ENCODE results near the gene SRPRB.

Gene SRPRB

DNA sequence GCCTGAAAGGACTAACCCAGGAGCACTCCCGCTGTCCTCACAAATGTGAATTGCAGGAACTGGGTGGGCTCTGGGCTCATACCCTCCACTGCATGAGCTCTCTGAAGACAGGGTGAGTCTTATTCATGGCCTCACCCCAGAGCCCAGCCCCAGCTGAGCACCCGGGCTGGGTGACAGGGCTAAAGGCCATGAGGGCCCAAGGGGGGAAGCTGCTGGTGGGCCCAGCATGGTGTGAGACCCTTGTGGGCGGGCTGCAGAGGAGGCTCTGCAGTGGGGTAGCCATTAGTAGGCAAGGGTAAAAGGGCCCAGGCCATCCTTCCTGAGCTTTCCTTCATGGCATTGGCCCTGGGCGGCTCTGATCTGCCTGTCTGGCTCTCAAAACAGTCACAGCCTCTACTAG, 30.3 kb downstream of the SRPRB start:
- H3K27ac ChIP-seq = no peak overlapping the region
- no peak for DNase-seq (ENCODE audit: low spot score)
- CTCF ChIA-PET = interaction anchor here (0.6 kb wide), 1 partner anchor 36 kb away, joined by 3 read pairs; no protein-coding TSS in a partner anchor
- POLR2A ChIA-PET (ENCODE audit: low non-redundant PET) = no interaction called here
- TF ChIP-seq, protein P1, sequence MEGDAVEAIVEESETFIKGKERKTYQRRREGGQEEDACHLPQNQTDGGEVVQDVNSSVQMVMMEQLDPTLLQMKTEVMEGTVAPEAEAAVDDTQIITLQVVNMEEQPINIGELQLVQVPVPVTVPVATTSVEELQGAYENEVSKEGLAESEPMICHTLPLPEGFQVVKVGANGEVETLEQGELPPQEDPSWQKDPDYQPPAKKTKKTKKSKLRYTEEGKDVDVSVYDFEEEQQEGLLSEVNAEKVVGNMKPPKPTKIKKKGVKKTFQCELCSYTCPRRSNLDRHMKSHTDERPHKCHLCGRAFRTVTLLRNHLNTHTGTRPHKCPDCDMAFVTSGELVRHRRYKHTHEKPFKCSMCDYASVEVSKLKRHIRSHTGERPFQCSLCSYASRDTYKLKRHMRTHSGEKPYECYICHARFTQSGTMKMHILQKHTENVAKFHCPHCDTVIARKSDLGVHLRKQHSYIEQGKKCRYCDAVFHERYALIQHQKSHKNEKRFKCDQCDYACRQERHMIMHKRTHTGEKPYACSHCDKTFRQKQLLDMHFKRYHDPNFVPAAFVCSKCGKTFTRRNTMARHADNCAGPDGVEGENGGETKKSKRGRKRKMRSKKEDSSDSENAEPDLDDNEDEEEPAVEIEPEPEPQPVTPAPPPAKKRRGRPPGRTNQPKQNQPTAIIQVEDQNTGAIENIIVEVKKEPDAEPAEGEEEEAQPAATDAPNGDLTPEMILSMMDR (conservative IDR thresholded peaks at IDR 0.05; ENCODE audit: low read depth) = no peak

DNA sequence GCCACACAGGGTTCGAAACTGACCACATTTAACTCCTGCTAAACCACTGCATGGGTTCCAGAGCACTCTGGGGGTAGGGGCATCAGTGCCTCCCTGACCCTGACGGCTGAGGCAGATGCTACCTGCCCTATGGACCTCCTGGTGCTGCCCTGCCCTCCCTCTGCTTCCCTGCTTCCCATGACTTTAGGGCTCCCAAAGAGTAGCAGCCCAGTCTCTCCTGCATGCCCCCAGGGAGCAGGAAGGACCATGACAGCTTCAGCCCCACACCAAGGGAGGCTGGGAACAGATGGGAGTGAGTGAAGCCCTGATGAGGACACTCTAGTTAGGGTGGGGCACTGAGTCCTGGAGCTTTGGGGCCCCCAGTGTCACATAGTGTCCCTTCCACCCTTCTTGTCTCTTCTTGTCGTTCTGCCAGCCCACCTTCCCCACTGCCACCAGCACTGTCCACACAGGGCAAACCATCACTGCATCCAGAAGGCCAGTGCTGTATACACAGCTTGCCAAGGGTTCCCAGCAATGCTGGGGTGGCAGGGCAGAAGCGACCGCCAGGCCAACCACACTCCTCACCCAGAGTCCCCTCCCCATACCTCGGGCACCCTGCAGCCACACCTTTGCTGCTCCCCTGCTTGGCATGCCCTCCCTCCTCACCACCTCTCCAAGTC, 31.0 kb downstream of the SRPRB start:
- CTCF ChIA-PET = interaction anchor here (0.6 kb wide), 1 partner anchor 36 kb away, joined by 3 read pairs; no protein-coding TSS in a partner anchor
- POLR2A ChIA-PET (ENCODE audit: low non-redundant PET) = no interaction called here
- no peak for DNase-seq (ENCODE audit: low spot score)
- TF ChIP-seq, protein P1 (conservative IDR thresholded peaks at IDR 0.05; ENCODE audit: low read depth) = no peak
- no peak overlapping the region for H3K27ac ChIP-seq

DNA sequence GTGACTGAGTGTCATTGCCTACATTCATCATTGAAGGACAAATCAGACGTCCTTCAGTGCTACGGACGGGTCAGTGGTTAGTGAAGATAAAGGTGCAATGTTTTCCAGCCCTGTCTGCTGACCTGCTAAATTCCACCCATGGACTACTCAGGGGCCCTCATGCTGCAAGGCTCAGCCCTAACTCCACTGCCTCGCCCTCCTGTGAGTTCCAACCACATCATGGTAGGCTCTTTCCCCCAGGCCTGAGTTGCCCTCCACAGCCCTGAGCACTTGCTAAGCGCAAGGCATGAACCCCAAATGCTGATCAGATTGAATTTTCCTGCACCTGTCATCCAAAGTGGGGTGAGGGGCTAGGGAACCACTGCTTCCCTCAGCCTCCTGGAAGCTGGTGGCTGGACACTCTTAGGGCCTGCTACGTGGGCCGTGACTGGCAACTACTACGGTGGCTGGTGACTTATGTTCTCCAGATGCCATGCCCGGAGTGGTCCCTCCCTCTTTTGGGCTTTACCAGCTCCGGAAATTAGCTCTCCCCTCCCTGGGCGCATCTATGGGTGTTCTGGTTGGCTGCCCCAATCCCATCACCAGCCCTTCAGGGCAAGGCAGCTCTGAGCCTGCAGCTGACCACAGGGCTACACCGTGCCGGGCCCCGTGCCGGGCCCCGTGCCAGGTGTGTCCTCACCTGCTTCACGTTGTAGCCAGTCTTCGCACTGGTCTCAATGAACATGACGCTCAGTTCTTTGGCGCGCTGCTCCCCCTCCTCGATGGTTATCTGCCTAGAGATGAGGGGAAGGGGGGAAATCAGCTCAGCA, 32.1 kb downstream of the SRPRB start:
- no peak overlapping the region for H3K27ac ChIP-seq
- no peak for DNase-seq (ENCODE audit: low spot score)
- ChIA-PET POLR2A (ENCODE audit: low non-redundant PET) (no interaction called here), CTCF (no interaction called here)
- TF ChIP-seq, protein P1 (conservative IDR thresholded peaks at IDR 0.05; ENCODE audit: low read depth) = no peak

DNA sequence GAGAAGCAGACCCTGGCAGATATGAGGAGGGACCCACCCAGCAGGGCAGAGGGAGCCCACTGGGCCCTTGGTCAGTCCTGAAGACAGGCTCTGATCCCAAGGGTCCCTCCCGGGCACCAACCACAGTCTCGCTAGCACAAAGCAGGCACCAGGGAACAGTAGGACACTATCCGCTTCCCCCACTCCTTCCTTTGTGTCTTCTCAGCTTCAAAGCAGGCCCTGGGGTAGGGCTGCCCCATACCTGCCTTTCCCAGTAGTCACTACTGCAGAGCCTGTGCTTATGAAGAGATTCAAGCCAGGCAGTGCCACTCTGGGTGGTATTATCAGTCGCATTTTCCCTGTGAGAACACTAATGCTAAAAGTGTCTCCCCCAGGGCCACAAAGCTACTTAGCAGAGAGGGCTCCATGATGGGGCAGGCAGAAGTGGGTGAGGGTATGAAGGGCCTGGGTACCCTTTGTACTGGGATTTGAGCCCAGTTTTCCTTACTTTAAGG, 32.7 kb downstream of the SRPRB start:
- CTCF ChIA-PET = no interaction called here
- TF ChIP-seq, protein P1 (conservative IDR thresholded peaks at IDR 0.05; ENCODE audit: low read depth) = no peak
- POLR2A ChIA-PET (ENCODE audit: low non-redundant PET) = no interaction called here
- no peak overlapping the region for H3K27ac ChIP-seq
- DNase-seq (ENCODE audit: low spot score) = no peak

DNA sequence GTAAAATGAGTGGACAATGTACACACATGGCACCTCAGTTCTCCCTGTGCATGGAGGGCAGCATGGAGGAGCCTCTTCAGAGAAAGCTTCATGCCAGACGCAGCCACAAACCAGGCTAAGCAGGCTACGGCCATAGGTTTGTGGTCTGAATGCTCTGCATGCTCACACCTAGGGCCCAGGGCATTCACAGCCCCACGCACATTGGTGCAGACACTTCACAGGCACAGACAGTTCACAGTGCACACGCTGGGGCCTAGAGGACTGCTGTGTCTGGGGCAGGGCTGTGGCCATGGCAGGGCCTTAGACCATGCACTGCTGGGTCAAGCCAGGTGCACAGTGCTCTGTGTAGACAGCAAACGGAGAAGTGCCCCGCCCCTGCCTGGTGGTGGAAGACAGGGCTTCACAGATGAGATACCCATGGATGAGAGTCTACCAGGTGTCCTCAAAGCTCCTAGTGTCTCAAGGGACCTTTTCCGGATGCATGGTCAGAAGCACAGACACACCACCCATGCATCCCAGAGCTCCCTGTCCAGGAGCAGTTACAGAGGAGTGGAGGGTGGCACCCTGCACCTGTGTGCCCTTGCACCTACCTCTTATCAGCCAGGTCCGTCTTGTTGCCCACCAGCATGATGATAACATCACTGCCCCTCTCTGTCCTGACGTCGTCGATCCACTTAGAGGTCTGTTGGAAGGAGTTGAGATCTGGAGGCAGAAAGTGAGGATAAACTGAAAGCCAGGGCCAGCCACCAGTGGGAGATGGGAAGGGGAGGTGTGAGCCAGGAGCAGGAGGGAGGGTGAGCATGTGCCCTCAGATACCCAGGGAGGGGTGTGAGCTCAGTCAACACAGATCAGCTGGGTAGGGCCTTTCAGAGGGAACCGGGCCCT, 33.5 kb downstream of the SRPRB start:
- DNase-seq (ENCODE audit: low spot score) = no peak
- no peak overlapping the region for H3K27ac ChIP-seq
- CTCF ChIA-PET = no interaction called here
- TF ChIP-seq, protein P1 (conservative IDR thresholded peaks at IDR 0.05; ENCODE audit: low read depth) = no peak
- POLR2A ChIA-PET (ENCODE audit: low non-redundant PET) = no interaction called here
